BJ (cell line): ENCODE measurements around the gene KY. TPM values are rescaled to one million over a fixed set of nuclear protein-coding genes. Genes with fewer than 3 reads are reported as not detected.

Experiments
- CTCF ChIA-PET: fragments of 350-600 bp; formaldehyde crosslinking; extraction: SDS; loops from one replicate; lab custom pipeline; 2021; ENCODE audit warnings: antibody characterized with exemption, inconsistent platforms; lab: Yijun Ruan, JAX
- POLR2A ChIA-PET: fragments of 300-600 bp; sonication (Branson Sonifier 250); formaldehyde crosslinking; extraction: SDS; loops from one replicate; lab custom pipeline; 2021; ENCODE audit warnings: antibody characterized with exemption; lab: Charles Lee
- DNase-seq: peaks from one replicate; pipeline ENCODE4 v3.0.0-alpha.2; 2011; ENCODE audit warnings: low read depth
- H3K27me3 ChIP-seq: 2 replicates; pipeline ENCODE4 v1.6.0; 2011; ENCODE audit warnings: low read length; ENCODE audit not compliant: control insufficient read depth, insufficient read depth
- H3K36me3 ChIP-seq: 2 replicates; pipeline ENCODE4 v1.5.1; 2011; ENCODE audit warnings: low read length; ENCODE audit not compliant: control insufficient read depth, insufficient read depth
- H3K4me3 ChIP-seq: 2 replicates; pipeline ENCODE4 v1.5.1; 2011; ENCODE audit warnings: low read depth, mild to moderate bottlenecking, control low read depth, low read length
- CTCF ChIP-seq: IDR thresholded peaks from 2 replicates; pipeline ENCODE4 v1.5.1; 2011; ENCODE audit warnings: low read depth, mild to moderate bottlenecking, control low read depth, inconsistent platforms, low read length, moderate library complexity; ENCODE audit not compliant: insufficient read depth
- polyA plus RNA-seq: library from polyadenylated mRNA; depleted of rRNA; stranded (reverse); fragments of >200 nt; gene quantifications from 2 replicates; pipeline ENCODE4 v1.2.3, GENCODE V29; 2011

KY gene
- polyA plus RNA-seq, 1 experiment, result 0.05 TPM

DNA sequence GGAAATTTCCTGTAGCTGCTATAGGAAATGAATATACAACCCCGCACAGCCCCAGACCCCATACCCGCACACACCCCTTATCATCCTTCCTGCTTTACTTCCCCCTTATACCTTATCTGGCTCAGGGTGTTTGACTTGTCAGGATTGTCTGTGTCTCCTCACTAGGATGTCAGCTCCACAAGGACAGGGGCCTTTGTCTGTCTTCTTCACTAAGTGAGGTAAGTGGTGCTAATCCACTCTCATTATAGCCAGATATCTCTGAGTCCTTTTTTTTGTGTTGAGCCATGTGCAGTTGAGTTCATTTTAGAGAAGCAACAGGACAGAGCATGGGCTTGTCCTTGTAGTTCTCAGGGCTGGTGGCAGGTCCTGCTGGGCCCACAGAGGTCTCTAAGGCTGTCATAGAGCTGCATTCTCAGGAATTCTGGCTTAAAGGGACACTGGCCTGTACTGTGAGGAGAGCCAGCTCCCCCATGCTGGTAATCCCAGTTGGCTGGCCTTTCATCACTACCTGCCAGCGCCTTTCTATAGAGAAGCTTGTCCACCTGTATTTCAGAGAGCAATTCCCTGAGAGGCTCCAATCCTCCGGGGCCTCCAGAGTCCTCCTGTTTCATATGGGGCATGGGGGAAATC is 9.0 kb downstream of the KY start:
- CTCF ChIA-PET, result interaction anchor here (2.9 to 3.8 kb wide), 2 partner anchors 34 to 41 kb away, joined by 9 to 28 read pairs; no protein-coding TSS in a partner anchor
- Histone ChIP-seq H3K4me3 (no peak overlapping the region), H3K36me3 (no peaks in the 10 kb centered on the region), H3K27me3 (no peaks in the 10 kb centered on the region; the same call in none of the 2 replicates)
- POLR2A ChIA-PET, result no interaction called here
- no peak for TF ChIP-seq CTCF
- no peak for DNase-seq

DNA sequence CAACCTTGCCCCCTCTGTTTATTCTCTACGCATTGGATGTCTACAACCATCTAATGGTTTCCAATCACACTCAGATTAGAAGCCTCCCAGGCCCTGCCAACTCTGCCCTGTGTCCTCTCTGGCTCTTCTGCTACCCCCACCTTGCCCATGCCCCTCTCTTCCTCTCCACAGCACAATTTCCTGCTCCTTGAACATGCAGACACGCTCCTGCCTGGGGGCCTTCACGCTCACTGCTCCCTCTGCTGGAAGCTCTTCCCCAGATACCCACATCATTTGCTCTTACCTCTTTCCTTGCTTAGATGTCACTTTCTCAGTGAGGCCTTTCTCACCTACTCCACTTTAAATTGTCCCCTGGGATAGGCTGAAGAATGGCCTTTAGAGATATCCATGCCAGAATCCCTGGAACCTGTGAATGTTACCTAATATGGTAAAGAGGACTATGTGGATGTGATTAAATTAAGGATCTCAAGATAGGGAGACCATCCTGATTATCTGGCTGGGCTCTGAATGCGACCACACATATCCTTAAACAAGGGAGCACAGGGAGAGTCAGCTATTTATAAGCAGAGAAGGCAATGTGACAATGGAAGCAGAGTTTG is 9.9 kb downstream of the KY start:
- DNase-seq, result no peak
- ChIA-PET CTCF (interaction anchor here (1.0 to 3.8 kb wide), 6 partner anchors 11 to 332 kb away, joined by 3 to 28 read pairs (median 7); no protein-coding TSS in a partner anchor), POLR2A (no interaction called here)
- TF ChIP-seq CTCF, result peak; percentile 71
- Histone ChIP-seq H3K27me3 (no peaks in the 10 kb centered on the region; the same call in none of the 2 replicates), H3K4me3 (no peak overlapping the region), H3K36me3 (no peaks in the 10 kb centered on the region)

DNA sequence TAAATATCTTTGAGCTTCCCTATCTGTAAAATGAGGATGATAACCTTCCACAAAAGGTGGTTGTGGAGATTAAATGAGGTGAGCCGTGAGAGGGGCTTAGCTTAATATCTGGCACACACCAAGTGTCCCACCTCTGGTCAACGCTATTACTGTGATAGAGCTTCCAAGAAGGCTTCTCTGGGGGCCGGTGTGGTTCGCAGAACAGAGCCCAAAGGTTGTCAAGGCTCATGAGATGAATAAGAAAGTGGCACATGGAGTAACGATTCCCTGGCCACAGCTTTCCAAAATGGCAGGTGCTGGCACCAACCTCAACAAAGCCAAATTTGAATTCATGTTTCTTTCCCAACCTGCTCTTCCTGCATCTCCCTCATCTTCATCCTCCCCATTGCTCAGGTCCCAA is 10.4 kb downstream of the KY start:
- CTCF ChIA-PET, result interaction anchor here (0.8 to 3.8 kb wide), 7 partner anchors 10 to 331 kb away, joined by 3 to 28 read pairs (median 5); no protein-coding TSS in a partner anchor
- DNase-seq, result no peak
- no peak for TF ChIP-seq CTCF
- POLR2A ChIA-PET, result no interaction called here
- Histone ChIP-seq H3K36me3 (no peaks in the 10 kb centered on the region), H3K27me3 (no peaks in the 10 kb centered on the region; the same call in none of the 2 replicates), H3K4me3 (no peak overlapping the region)

DNA sequence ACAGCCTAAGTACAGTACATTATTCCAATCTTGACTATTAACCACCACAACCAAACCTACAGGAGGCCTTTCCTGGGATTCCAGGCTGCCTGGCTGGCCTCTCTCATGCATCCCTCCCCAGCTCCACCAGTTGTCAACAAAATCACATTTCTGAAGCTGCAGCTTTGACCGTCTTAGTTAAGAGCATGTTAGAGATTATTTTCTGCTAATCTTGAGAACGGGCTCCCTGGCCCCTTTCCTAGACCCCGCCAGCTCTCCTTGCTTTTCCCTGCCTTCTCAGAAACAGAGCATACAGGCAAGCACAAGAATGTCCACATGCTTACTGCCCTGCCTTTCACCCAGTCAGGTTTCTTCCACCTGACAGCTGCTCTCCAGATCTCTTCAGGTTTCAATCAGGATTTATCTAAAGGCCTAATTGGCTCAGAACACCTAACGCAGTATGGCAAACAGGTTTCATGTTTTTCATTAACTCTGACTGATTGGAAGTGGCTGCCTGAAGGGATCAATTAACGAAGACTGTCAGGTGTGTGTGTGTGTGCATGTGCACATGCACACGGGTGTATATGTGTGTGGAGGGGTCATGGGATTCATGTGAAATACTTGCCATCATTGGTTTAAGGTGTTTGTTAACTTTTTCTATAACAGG is 12.3 kb downstream of the KY start:
- ChIA-PET CTCF (no interaction called here), POLR2A (no interaction called here)
- H3K36me3 ChIP-seq, result no peaks in the 10 kb centered on the region
- no peak overlapping the region for H3K4me3 ChIP-seq
- no peaks in the 10 kb centered on the region; the same call in none of the 2 replicates for H3K27me3 ChIP-seq
- TF ChIP-seq CTCF, result no peak
- no peak for DNase-seq

DNA sequence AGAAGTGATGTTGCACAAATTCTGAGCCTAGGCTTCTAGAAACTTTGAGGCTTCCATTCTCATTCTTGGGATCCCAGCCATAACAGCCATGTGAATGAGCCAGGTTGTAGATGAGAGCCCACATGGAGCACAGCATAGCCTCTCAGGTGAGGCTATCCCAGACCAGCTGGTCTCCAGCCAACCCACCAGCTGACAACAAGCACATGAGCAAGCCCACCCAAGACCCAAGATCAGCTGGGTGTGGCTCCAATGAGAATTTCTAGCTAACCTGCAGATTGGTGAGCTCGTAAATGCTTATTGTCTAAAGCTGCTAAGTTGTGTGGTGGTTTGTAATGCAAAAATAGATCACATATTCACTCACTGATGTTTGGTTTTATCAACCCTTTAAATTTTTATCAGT is 14.4 kb downstream of the KY start:
- Histone ChIP-seq H3K36me3 (no peaks in the 10 kb centered on the region), H3K27me3 (no peaks in the 10 kb centered on the region; the same call in none of the 2 replicates), H3K4me3 (no peak overlapping the region)
- no peak for DNase-seq
- TF ChIP-seq CTCF, result no peak
- ChIA-PET CTCF (no interaction called here), POLR2A (no interaction called here)
